Activated CD4-positive, alpha-beta T cell treated with anti-CD3 and anti-CD28 coated beads, Interleukin-2, amount 10 ng/mL, durations not matched to agents 7 days and 5 days (primary cell): ENCODE data around the gene SNRPD3. TPM values are rescaled to one million over a fixed set of nuclear protein-coding genes. Genes with fewer than 3 reads are reported as not detected.
"Not testable (repeated sequence)": the region's sequence is repeated elsewhere in the genome, so short reads cannot be mapped to it uniquely, and the experiment has no call there.

Experiments used
- CTCF ChIA-PET: fragments of 350-600 bp; sonication (Branson Sonifier 250); formaldehyde crosslinking; loops from one replicate; lab custom pipeline; 2021; ENCODE audit warnings: antibody characterized with exemption; lab: Charles Lee
- POLR2A ChIA-PET: fragments of 350-600 bp; sonication (Branson Sonifier 250); formaldehyde crosslinking; loops from one replicate; lab custom pipeline; 2021; ENCODE audit warnings: antibody characterized with exemption; lab: Charles Lee
- DNase-seq: peaks from one replicate; pipeline ENCODE4 v3.0.0-alpha.2; 2020
- H3K27ac Mint-ChIP-seq: one replicate; pipeline ENCODE4 v1.8.0; 2021; ENCODE audit warnings: mild to moderate bottlenecking, moderate library complexity, mixed read lengths
- H3K27me3 Mint-ChIP-seq: one replicate; pipeline ENCODE4 v1.8.0; 2021; ENCODE audit warnings: mixed read lengths
- H3K36me3 Mint-ChIP-seq: one replicate; pipeline ENCODE4 v1.8.0; 2021; ENCODE audit warnings: low read depth, mixed read lengths
- H3K4me1 Mint-ChIP-seq: one replicate; pipeline ENCODE4 v1.8.0; 2021; ENCODE audit warnings: mixed read lengths
- H3K4me3 Mint-ChIP-seq: one replicate; pipeline ENCODE4 v1.8.0; 2021; ENCODE audit warnings: mild to moderate bottlenecking, moderate library complexity, mixed read lengths
- H3K9me3 Mint-ChIP-seq: one replicate; pipeline ENCODE4 v1.8.0; 2021; ENCODE audit warnings: mixed read lengths
- total RNA-seq, 2 experiments: library from RNA; stranded (reverse); gene quantifications; one replicate each; pipeline ENCODE4 v1.2.3, GENCODE V29; 2021

Gene SNRPD3
- total RNA-seq, 2 experiments from 2014 or later: 120 to 139 TPM

DNA sequence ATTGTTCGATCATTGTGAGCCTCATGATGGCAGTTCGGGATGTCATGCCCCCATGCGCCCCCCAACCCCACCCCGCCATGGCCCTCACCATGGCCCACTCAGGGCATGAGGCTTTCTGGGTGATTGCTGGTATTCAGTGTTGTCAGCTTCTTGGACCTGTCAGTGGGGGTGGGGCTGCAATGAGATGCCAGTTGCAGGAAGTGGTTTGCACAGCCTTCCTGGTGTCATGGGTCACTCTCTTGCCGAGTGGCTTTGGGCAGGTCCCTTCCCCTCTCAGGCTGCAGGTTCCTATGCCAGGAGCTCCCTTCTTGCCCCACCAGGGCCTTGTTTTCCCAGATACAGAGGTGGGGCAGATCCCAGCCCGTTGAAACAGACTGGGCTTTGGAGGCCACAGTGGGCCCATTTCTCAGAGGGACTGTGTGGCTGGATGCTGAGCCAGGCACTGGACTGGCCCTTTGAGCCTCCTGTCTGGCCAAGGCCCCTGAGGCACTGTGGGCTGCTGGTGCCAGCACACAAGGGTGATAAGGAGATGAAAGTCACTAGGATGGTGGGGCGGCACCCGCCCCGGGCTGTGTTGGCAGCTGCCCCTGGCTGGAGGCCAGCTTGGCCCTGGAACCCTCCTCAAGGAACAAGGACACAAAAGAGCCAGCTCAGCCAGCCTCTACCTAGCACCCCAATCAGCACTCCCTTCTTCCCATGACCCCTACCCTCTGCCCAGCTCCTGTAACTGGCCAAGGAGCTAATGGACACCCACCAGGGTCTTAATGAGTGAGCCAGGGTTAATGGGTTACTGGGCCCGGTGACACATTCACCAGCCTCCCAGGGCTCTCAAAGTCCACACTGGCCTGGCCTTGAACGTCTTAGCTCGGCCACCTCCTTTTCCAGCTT, 45.7 kb downstream of the SNRPD3 start:
- peak; percentile 29 for DNase-seq
- Mint-ChIP-seq H3K27ac (peak overlapping the region; percentile 72), H3K27me3 (no peaks in the 10 kb centered on the region), H3K9me3 (no peaks in the 10 kb centered on the region), H3K4me1 (peaks cover 46% of the 10 kb centered on the region), H3K4me3 (no peak overlapping the region), H3K36me3 (no peaks in the 10 kb centered on the region)
- CTCF ChIA-PET: no interaction called here
- POLR2A ChIA-PET: no interaction called here

DNA sequence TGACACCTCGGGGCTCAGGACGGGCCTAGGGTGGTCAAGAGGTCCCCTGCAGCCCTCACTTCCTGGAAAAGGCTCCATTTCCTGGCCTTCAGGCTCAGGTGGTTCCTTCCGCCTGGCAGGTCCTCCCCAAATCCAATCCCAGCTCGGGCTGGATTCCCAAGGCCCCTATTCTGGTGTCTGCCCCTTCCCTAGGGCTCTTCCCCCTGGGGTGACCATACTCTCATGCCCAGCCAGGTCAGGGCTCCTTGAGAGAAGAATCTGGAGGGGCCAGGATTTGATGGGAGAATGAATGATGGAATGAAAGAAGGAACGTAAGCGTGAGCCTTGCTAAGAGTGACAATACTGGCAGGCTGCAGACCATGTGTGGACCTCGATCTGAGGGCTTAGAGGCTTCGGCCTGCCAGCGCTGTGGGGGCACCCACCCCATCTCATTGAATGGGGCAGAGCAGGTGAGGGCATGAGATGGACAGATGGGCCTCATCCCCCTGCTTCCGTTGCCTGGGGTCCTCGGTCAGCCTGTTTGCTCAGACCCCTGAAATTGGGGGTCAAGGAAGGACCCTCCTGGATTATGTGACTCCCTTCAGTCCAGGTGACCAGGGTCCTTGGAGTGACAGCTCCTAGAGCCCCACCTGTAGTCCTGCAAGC, 46.4 kb downstream of the SNRPD3 start:
- POLR2A ChIA-PET, H3K9me3 Mint-ChIP-seq, DNase-seq, CTCF ChIA-PET, H3K36me3 Mint-ChIP-seq, H3K27me3 Mint-ChIP-seq, H3K4me3 Mint-ChIP-seq: not testable (repeated sequence)
- peak overlapping the region; percentile 52 for H3K27ac Mint-ChIP-seq
- peaks cover 49% of the 10 kb centered on the region for H3K4me1 Mint-ChIP-seq

DNA sequence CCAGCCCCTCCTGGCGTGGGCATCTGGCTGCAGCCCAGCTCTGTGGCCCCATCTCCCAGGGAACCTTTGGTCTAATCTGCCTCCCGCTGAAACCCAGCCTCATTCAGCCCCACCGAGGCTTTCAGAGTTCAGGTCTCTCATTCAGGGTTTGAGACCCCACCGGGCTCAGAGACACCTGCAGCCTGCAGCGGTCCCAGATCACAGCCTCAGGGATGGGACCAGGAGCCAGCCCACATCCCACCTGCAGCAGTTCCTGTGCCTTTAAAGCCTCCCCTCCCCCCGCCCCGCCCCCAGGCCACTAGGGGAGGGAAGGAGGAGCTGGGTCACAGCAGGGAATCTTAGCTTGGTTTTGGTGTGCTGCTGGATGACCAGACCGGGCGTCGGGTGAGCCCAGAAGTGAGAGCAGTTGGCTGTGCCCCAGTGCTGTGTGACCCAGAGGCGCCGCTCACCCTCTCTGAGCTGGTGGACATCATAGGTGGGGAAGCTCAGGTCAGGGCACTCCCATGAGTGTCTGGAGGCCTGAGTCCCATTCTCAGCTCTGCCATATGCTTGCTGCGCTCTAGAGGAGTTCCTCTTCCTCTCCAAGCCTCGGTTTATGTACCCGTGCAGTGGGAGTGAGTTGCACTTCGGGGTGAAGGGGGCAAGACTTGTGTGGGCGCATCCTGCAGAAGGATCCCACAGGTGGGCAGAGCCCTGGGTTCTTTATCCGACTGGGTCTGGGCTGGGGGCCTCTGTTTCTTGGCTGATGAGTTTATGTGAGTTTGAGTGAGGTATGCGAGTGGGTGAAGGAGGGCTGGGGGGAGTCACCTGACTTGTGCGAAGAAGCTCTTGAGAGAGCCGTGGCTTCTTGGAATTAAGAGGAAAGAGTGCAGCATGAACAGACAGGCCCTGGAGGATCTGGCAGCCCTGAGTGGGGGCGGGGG, 47.3 kb downstream of the SNRPD3 start, which contains the start of gene GGT1:
TSS of gene GGT1 (plus strand) at position 347 of the 923 bp plus-strand sequence. CDS start 7,889 bp downstream, outside the sequence.
- H3K36me3 Mint-ChIP-seq, H3K9me3 Mint-ChIP-seq, DNase-seq, POLR2A ChIA-PET, H3K27me3 Mint-ChIP-seq, CTCF ChIA-PET: not testable (repeated sequence)
- Mint-ChIP-seq H3K4me3 (peak within 1 kb of the TSS; percentile 68), H3K4me1 (peaks cover 58% of the 10 kb centered on the region), H3K27ac (peak within 1 kb of the TSS; percentile 90)

DNA sequence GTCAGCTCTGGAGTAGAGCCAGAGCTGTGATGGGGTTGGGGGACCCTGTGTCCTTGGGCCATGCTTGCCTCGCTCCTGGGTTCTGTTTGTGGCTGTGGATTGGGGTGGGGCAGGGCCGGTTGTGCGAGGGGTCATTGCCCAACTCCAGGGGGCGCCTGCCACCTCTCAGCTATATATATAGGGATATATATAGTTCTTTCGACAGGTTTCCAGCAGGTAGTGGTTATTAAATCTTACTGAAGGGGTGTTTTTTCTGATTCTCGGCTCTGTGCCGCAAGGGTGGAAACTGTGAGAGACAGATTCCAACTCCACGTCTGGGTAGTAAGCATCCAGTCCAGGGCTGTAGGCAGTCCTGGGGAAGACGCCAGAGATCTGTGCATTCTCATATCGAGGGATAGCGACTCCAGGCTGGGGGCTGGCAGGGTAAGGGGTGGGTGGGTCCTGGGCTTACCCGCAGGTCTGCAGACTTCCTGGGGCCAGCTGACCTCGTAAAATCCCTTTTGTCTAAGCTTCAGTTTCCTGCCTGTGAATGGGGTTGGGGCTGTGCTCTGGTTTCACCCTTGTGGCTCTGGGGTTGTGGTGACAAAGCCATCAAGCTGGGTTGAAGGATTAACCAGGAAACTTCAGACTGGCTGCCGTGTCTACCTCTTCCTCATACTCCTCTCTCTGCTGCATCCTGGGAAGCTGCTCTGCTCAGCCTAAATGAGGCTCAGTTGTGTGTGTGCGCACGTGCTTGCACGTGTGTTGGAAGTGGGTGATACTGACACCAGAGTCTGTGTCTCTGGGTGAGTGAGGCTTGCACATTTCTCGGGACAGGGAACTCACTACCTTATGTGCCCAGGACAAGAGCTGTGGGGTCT, 48.2 kb downstream of the SNRPD3 start:
- peak; percentile 38 for DNase-seq
- CTCF ChIA-PET: not testable (repeated sequence)

DNA sequence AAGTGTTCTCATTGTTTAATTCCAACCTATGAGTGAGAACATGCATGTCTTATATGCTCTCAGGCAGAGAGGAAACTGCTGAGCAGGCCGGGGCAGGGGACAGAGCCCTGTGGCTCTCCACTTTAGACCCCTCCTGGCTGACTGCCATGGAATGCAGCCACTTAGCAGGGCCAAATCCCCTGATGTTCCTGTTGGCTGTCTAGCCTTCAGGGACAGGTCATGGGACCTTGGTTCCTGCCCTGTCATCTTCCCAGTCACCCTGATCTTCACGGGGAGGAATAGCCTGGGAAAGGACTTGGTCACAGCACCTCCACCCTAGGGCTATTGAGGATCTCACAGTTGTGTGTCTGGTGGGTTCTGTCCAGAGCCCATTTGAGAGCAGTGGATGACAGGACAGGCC, 50.5 kb downstream of the SNRPD3 start:
- H3K4me3 Mint-ChIP-seq, CTCF ChIA-PET, H3K9me3 Mint-ChIP-seq, H3K36me3 Mint-ChIP-seq, DNase-seq, POLR2A ChIA-PET, H3K27me3 Mint-ChIP-seq: not testable (repeated sequence)
- Mint-ChIP-seq H3K4me1 (peaks cover 53% of the 10 kb centered on the region), H3K27ac (peak overlapping the region; percentile 68)

More for the DNA sequence above, 48.2 kb downstream of the SNRPD3 start:
- H3K27me3 Mint-ChIP-seq, H3K9me3 Mint-ChIP-seq, H3K36me3 Mint-ChIP-seq, POLR2A ChIA-PET: not testable (repeated sequence)
- Mint-ChIP-seq H3K4me1 (peaks cover 60% of the 10 kb centered on the region), H3K4me3 (peak overlapping the region; percentile 68), H3K27ac (peak overlapping the region; percentile 90)

DNA sequence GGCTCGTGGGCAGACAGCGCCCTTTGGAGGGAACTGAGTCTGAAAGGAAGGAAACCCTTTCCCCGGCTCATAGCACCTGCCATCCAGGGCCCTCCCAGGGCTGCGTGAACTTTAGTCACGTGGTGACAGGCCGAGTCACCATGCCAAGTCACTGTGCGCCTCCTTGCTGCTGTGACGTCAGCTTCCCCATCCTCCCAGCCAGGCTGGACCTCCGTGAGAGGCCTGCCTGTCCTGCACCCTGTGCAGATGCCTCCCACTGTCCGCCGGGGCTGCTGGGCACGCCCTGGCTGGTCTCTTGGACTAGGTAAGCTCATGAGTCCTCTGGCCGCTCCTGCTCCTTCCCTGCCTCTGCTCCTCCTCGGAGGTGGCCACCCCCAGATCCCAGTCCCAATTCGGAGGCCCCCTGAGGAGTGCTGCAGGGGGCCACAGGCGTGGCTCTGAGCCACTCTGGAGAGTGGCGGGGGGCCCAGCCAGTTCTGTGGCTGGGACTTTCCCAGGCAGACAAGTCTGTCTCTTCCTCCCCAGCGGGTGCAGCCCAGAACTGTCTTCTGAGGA, 51.7 kb downstream of the SNRPD3 start:
- POLR2A ChIA-PET, H3K9me3 Mint-ChIP-seq, H3K27me3 Mint-ChIP-seq, CTCF ChIA-PET, H3K36me3 Mint-ChIP-seq: not testable (repeated sequence)
- peak; percentile 60 for DNase-seq
- H3K4me3 Mint-ChIP-seq: peak overlapping the region; percentile 89
- peaks cover 42% of the 10 kb centered on the region for H3K4me1 Mint-ChIP-seq
- H3K27ac Mint-ChIP-seq: peak overlapping the region; percentile 97

DNA sequence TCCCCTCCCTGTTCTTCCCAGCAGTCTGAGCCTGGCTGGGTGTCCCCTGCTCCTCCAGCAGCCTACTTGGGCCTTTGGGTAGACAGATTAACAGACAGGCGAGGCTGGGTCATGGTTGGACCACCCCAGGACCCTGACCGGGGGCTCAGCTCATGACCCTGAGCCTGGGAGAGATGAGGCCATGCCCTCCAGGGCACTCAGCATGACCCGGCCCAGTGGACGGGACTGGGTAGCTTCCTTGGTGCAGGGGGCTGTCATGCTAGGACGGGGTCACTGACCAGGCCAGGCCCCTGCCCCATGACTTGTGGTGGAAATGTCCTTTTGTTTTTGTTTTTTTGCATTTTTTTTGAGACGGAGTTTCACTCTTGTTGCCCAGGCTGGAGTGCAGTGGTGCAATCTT, 52.5 kb downstream of the SNRPD3 start:
- peak overlapping the region; percentile 89 for H3K4me3 Mint-ChIP-seq
- H3K4me1 Mint-ChIP-seq: peaks cover 35% of the 10 kb centered on the region
- H3K27me3 Mint-ChIP-seq, POLR2A ChIA-PET, H3K9me3 Mint-ChIP-seq, H3K36me3 Mint-ChIP-seq, DNase-seq: not testable (repeated sequence)
- H3K27ac Mint-ChIP-seq: peak overlapping the region; percentile 97
- CTCF ChIA-PET: interaction anchor here (0.6 kb wide), 1 partner anchor 447 kb away, joined by 3 read pairs; no protein-coding TSS in a partner anchor

DNA sequence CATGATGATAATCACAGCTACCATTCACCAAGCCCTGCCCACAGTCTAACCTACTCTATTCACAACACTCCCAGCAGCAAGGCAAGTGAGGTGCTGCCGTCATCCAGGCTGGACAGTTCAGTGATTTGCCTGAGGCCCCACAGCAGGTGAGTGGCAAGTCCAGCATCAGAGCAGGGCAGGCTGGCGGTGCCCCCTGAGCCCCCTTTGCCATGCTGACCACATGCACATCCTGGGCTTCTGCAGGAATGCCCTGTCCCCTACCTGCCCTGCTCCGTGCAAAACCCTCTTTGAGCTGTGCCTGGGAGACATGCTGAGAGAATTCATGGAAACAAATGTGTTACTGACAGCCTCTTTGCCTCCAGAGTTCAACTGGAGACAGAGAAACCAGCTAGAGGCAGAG, 54.1 kb downstream of the SNRPD3 start:
- DNase-seq, H3K27ac Mint-ChIP-seq, CTCF ChIA-PET, H3K27me3 Mint-ChIP-seq, H3K36me3 Mint-ChIP-seq, H3K9me3 Mint-ChIP-seq, POLR2A ChIA-PET, H3K4me3 Mint-ChIP-seq: not testable (repeated sequence)
- peaks cover 20% of the 10 kb centered on the region for H3K4me1 Mint-ChIP-seq

DNA sequence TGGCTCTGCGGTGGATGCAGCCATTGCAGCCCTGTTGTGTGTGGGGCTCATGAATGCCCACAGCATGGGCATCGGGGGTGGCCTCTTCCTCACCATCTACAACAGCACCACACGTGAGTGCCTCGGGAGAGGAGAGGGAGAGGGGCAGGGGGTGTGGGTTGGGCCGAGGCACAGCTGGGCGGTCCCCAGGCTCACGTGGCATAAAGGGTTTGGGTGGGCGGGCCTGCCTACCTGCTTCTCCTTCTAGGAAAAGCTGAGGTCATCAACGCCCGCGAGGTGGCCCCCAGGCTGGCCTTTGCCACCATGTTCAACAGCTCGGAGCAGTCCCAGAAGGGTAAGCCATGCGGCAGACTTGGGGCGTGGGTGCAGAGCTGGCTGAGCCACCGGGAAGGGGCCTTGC, 59.0 kb downstream of the SNRPD3 start:
- H3K27me3 Mint-ChIP-seq, POLR2A ChIA-PET, H3K4me1 Mint-ChIP-seq, H3K36me3 Mint-ChIP-seq, DNase-seq, H3K4me3 Mint-ChIP-seq, H3K9me3 Mint-ChIP-seq, H3K27ac Mint-ChIP-seq: not testable (repeated sequence)
- CTCF ChIA-PET: interaction anchor here (0.6 kb wide), 1 partner anchor 418 kb away, joined by 3 read pairs; no protein-coding TSS in a partner anchor

DNA sequence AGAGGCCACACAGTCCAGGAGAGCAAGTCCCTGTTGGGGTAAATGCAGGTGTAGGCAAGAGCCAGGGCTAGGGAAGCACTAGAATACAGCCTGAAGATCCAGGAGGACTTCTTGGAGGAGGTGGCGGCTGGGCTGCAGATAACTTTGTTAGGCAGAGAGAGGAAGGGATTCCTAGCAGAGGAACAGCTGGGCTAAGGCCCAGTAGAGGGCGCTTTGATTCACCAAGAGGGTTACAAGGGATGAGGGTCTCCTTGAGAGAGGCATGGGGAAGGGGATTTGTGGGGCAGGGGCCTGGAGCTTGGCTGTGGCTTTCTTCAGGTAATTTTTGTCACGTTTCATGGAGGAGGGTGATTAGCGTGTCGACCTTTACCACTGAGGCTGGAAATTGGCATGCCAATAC, 65.4 kb downstream of the SNRPD3 start:
- DNase-seq, CTCF ChIA-PET, H3K4me3 Mint-ChIP-seq, H3K27me3 Mint-ChIP-seq, POLR2A ChIA-PET, H3K9me3 Mint-ChIP-seq: not testable (repeated sequence)
- peaks cover 10% of the 10 kb centered on the region for H3K4me1 Mint-ChIP-seq
- H3K27ac Mint-ChIP-seq: peak overlapping the region; percentile 62
- H3K36me3 Mint-ChIP-seq: peaks cover 13% of the 10 kb centered on the region

DNA sequence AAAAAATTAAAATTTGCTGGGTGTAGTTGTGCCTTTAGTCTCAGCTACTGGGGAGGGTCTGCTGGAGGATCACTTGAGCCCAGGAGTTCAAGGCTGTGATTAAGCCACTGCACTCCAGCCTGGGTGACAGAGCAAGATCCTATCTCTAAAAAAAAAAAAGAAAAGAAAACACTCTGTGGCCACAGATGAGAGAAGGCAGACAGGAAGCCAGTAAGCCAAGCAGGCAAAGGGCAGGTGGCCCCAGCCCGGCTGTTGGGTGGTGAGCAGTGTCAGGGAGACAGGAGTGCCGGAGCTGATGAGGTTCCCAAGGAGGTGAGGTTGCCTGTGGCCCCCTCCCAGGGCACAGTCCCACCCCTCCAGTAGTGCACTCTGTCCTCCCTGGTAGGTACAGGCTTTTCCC, 66.8 kb downstream of the SNRPD3 start:
- CTCF ChIA-PET, H3K36me3 Mint-ChIP-seq: not testable (repeated sequence)

More for the DNA sequence above, 66.8 kb downstream of the SNRPD3 start:
- H3K4me3 Mint-ChIP-seq, H3K9me3 Mint-ChIP-seq, POLR2A ChIA-PET, H3K27me3 Mint-ChIP-seq: not testable (repeated sequence)
- peak; percentile 58 for DNase-seq
- H3K27ac Mint-ChIP-seq: peak overlapping the region; percentile 76
- H3K4me1 Mint-ChIP-seq: peaks cover 10% of the 10 kb centered on the region
